HG02884 (cell line): ENCODE data around the gene SLBP.
A peak's percentile ranks its signal among the peaks of the same experiment; 100 is the strongest.

Source experiments
- ATAC-seq: cut with Tn5 transposase; IDR thresholded peaks from one replicate; pipeline ENCODE4 v1.9.1; 2021; ENCODE audit warnings: mild to moderate bottlenecking, moderate library complexity; ENCODE audit not compliant: unreplicated experiment

Gene SLBP

GRCh38 chr4:1727117-1728031 is 15.3 kb upstream of the SLBP start:
- ATAC-seq, result no peak

GRCh38 chr4:1726146-1726934 is 14.2 kb upstream of the SLBP start:
- no peak for ATAC-seq

- ATAC-seq, result no peak
Observed at GRCh38 chr4:1725521-1725920, 13.4 kb upstream of the SLBP start.

- ATAC-seq, result no peak
Observed at GRCh38 chr4:1723131-1723801, 11.1 kb upstream of the SLBP start.

GRCh38 chr4:1722551-1723118 is 10.5 kb upstream of the SLBP start:
- no peak for ATAC-seq

- ATAC-seq, result no peak
Observed at GRCh38 chr4:1721666-1722550, 9.8 kb upstream of the SLBP start.

- ATAC-seq, result peak; percentile 74
Observed at GRCh38 chr4:1721003-1721665, 9.0 kb upstream of the SLBP start, which contains the start of the genes TACC3 and TMEM129. TSS of gene TACC3 (plus strand) at chr4:1721521. CDS start at chr4:1723422, 1,901 bp downstream. TSS of gene TMEM129 (minus strand) at chr4:1721323. CDS start at chr4:1720837, 486 bp downstream.

GRCh38 chr4:1720163-1720983 is 8.3 kb upstream of the SLBP start:
- no peak for ATAC-seq

GRCh38 chr4:1718095-1718850 is 6.2 kb upstream of the SLBP start:
- no peak for ATAC-seq

- no peak for ATAC-seq
Observed at GRCh38 chr4:1717129-1718094, 5.3 kb upstream of the SLBP start.

- ATAC-seq, result no peak
Observed at GRCh38 chr4:1716065-1716945, 4.2 kb upstream of the SLBP start.

GRCh38 chr4:1715002-1715758 is 3.1 kb upstream of the SLBP start:
- ATAC-seq, result no peak

GRCh38 chr4:1714303-1715001 is 2.3 kb upstream of the SLBP start:
- ATAC-seq, result no peak
